Activated T-cell treated with anti-CD3 and anti-CD28 coated beads, Interleukin-2, amount 50 U/mL, for 4 hours (primary cell): Measurements from ENCODE around the gene R3HDM4. TPM values are rescaled to one million over a fixed set of nuclear protein-coding genes. Genes with fewer than 3 reads are reported as not detected.

Experiments used
- ATAC-seq, 2 donors: fragments of 200-7000 bp; cut with Tn5 transposase; one replicate each; pipeline ENCODE4 v1.10.0; 2021
- DNase-seq: peaks from one replicate; pipeline ENCODE4 v3.0.0-alpha.2; 2020
- H3K27me3 Mint-ChIP-seq: one replicate; pipeline ENCODE4 v1.8.0; 2021; ENCODE audit warnings: low read depth, mixed read lengths
- H3K36me3 Mint-ChIP-seq: one replicate; pipeline ENCODE4 v1.8.0; 2022; ENCODE audit warnings: mixed read lengths; ENCODE audit not compliant: insufficient read depth
- H3K4me1 Mint-ChIP-seq: one replicate; pipeline ENCODE4 v1.8.0; 2021; ENCODE audit warnings: low read depth, mixed read lengths
- H3K4me3 Mint-ChIP-seq: one replicate; pipeline ENCODE4 v1.8.0; 2021; ENCODE audit warnings: mild to moderate bottlenecking, moderate library complexity, mixed read lengths
- H3K9me3 Mint-ChIP-seq: one replicate; pipeline ENCODE4 v1.8.0; 2021; ENCODE audit warnings: mixed read lengths
- total RNA-seq, 3 donors: library from RNA; stranded (reverse); gene quantifications; one replicate each; pipeline ENCODE4 v1.2.1, GENCODE V29; 2021

The R3HDM4 gene
- total RNA-seq, 3 donors from 2014 or later = 92.3 to 97.7 (median 96.3) TPM

DNA sequence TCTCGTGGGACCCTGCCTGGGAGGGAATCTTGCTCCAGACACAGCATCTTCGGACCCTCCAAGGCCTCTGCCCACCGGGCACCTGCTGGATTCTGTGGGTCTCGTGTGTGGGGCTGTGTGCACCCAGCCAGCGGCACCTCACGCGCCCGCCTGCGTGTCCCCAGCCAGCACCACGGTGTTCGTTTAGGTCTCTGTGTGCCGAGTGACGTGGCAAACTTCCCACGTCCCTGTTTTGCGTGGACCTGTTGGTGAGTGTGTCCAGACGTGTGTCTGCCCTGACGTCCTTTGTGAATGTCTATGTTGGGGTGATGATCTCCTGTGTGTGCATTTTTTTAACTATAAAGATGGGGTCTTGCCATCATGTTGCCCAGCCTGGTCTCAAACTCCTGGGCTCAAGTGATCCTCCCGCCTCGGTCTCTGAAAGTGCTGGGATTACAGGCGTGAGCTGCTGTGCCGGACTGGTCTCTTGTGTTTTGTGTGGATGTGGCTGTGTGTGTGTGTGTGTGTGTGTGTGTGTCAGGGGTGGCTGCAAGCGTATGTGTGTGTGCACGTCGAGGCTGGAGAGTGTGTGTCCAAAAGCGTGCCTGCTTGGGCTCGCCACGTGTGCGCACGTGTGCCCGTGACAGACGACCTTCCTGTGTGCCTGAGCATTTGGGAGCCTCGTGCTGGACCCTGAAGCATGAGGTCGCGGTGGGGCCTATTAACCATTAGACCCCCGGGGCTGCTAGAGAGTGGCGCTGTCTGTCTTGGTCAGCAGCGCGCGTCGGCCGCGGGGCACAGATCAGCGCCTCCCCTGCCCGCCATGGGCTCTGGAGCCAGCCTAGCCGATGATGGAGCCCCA is 28.5 kb upstream of the R3HDM4 start:
- H3K4me1 Mint-ChIP-seq = peaks cover 21% of the 10 kb centered on the region
- no peak for ATAC-seq
- H3K9me3 Mint-ChIP-seq = no peaks in the 10 kb centered on the region
- H3K36me3 Mint-ChIP-seq = no peaks in the 10 kb centered on the region
- no peak for DNase-seq
- peak overlapping the region; percentile 67 for H3K4me3 Mint-ChIP-seq
- H3K27me3 Mint-ChIP-seq = no peaks in the 10 kb centered on the region

DNA sequence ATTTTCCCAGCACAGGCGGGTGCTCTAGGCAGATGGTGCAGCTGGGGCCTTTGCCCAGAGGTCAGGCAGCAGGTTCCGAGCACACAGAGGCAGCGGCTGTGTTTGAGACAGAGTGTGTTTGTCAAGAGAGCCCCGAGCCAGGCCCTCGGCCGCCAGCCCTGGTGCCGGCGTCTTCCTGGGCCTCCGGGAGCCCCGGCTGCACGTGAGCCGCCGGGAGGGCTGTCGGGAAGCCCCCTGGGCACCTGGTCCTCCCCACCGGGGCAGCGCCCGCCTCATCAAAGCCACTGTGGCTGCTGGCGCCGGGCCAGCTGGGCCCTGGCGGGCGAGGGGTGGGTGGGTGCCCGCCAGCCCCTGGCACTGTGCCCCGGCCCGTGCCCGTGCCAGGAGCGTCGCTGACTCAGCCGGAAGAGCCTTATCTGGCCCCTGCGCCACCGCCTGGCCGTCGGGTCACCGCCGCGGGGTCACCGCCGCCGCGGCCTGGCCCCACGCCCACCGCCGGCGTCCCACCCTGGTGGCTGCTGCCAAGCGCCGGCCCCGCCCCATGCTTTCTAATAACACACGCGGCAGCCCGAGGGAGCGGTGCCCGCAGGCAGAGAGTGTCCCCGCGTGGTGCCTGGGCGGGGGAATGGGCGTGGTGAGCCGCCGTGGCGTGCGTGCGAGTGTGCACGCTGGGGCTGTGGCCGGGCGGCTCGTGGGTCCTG is 27.7 kb upstream of the R3HDM4 start:
- Mint-ChIP-seq H3K4me3 (peak overlapping the region; percentile 67), H3K4me1 (peaks cover 21% of the 10 kb centered on the region), H3K27me3 (no peaks in the 10 kb centered on the region), H3K36me3 (no peaks in the 10 kb centered on the region), H3K9me3 (no peaks in the 10 kb centered on the region)
- ATAC-seq (peak; percentile 76 to 79), DNase-seq (peak; percentile 60)

DNA sequence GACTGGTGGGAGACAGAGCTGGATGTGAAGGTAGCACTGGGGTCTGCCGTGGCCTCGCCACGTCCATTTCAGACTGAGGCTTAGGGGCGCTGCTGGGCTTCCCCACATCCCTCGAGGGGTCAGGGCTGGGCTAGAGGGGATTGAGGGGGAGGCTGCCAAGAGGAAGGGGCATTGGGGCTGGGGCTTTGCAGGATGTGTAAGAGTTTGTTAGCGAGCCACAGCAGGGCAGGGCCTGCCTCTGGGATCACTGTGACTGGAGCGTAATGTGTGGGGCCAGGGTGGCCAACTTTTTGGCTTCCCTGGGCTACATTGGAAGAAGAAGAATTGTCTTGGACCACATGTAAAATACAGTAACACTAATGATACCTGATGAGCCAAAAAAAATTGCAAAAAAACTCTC is 26.9 kb upstream of the R3HDM4 start:
- H3K4me1 Mint-ChIP-seq = peaks cover 21% of the 10 kb centered on the region
- DNase-seq (no peak), ATAC-seq (no peak)
- no peaks in the 10 kb centered on the region for H3K9me3 Mint-ChIP-seq
- H3K36me3 Mint-ChIP-seq = no peaks in the 10 kb centered on the region
- H3K27me3 Mint-ChIP-seq = no peaks in the 10 kb centered on the region
- peak overlapping the region; percentile 66 for H3K4me3 Mint-ChIP-seq

DNA sequence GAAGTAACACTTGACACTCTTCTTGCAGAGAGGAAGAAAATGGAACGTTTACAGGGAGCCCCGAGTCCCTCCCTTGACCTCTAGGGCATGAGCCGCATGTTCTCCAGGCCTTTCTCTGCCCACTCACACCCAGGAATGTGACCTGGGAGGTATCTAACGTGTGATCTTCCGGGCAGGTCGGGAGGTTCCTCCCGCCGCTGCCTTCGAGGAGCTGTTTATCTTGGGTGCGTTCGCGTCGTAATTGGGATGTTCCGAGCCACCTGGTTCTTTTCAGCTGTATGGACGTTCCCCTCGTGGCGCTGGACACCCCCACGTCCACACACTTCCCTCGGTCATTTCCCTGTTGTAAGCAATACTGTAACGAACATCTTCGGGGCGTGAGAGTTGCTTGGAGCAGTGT is 26.4 kb upstream of the R3HDM4 start:
- H3K9me3 Mint-ChIP-seq = no peaks in the 10 kb centered on the region
- H3K4me3 Mint-ChIP-seq = no peak overlapping the region
- H3K36me3 Mint-ChIP-seq = no peaks in the 10 kb centered on the region
- no peaks in the 10 kb centered on the region for H3K27me3 Mint-ChIP-seq
- DNase-seq (no peak), ATAC-seq (no peak)
- peaks cover 21% of the 10 kb centered on the region for H3K4me1 Mint-ChIP-seq

DNA sequence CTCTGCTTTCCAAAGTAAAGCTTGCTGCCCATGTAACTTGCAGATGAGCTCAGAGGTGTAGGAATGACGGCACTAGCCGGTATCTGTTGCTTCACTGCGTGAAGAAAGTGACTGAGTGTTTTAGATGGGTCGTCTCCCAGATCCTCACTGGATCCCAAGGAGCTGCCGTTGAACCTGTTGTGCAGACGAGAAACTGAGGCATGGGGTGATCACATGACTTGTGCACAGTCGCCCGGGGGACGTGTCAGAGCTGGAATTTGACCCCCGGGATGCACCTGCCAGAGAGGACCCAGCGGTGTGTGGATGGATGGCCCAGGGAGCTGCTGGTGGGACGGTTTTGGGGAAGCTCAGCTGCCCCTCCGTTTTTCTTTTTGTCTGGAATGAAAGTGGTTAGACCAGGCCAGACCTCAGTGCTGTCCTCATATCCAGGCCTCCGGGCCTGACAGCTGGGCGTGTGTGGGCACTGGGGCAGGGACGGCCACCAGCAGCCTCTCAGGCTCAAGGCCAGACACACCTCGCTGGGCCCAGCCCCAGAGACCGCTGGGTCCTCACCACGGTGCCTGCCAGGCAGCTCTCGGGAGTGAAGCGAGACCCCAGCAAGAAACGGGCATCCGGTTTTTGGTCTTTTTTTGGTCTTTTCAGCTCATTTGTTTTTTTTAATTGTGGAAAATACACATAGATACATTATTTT is 25.4 kb upstream of the R3HDM4 start:
- DNase-seq (no peak), ATAC-seq (no peak)
- peaks cover 23% of the 10 kb centered on the region for H3K4me1 Mint-ChIP-seq
- no peaks in the 10 kb centered on the region for H3K36me3 Mint-ChIP-seq
- no peaks in the 10 kb centered on the region for H3K9me3 Mint-ChIP-seq
- no peaks in the 10 kb centered on the region for H3K27me3 Mint-ChIP-seq
- H3K4me3 Mint-ChIP-seq = no peak overlapping the region

DNA sequence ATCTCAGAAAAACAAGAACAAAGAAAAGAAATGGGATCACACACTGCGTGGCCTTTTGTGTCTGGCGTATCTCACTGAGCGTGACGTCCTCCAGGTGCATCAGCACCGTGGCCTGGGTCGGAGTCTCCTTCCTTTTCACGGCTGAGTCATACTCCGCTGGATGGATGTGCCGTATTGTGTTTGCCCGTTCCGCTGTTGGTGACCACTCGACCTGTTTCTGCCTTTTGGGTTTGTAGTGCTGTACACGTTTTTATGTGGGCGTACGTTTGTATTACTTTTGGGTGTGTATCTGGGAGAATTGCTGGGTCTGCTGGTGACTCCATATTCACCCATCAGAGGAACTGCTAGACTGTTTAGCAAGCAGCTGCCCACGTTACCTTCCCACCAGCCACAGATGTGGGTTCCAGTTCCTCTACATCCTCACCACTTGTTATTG is 24.3 kb upstream of the R3HDM4 start:
- DNase-seq = peak; percentile 37
- Mint-ChIP-seq H3K27me3 (no peaks in the 10 kb centered on the region), H3K36me3 (no peaks in the 10 kb centered on the region), H3K4me1 (peaks cover 29% of the 10 kb centered on the region), H3K4me3 (no peak overlapping the region), H3K9me3 (no peaks in the 10 kb centered on the region)
- peak; percentile 43 to 59 for ATAC-seq

DNA sequence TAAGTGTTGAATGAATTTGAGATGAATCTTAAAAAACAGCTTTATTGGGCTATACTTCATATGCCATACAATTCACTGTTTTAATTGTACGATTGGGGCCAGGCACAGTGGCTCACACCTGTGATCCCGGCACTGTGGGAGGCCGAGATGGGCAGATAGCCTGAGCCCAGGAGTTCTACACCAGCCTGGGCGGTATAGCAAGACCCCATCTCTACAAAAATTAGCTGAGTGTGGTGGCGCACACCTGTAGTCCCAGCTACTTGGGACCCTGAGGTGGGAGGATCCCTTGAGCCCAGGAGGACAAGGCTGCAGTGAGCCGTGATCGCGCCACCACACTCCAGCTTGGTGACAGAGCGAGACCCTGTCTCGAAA is 23.1 kb upstream of the R3HDM4 start:
- Mint-ChIP-seq H3K27me3 (no peaks in the 10 kb centered on the region), H3K4me1 (peaks cover 27% of the 10 kb centered on the region), H3K9me3 (no peaks in the 10 kb centered on the region), H3K4me3 (no peak overlapping the region), H3K36me3 (no peaks in the 10 kb centered on the region)
- no peak for ATAC-seq
- no peak for DNase-seq

DNA sequence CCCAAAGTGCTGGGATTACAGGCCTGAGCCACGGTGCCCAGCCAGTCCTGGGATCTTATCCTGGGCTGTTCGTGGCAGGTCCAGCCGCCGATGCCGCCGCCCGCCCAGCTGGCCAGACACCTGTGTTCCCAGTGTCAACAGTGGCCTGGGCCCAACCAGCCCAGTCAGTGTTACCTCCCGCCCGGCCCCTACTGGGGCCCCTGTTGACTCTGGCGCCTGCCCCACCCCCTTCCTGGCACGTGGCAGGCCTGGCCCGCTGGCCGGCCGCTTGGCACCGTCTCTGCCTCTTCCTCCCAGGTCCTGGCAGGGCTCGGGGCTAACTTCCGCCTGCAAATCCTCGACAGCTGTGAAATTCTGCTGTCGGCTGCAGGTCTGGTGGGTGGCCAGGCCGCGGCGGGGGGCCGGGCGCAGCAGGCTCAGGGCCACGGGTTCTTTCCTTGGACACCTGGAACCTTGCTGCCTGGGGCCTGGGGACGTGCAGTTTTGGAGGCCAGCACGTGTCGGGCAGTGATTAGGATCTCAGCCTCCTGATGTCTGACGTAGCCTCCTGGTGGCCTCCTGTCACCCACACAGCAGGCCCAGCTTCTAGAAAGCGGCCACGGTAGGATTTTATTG is 22.0 kb upstream of the R3HDM4 start:
- H3K4me1 Mint-ChIP-seq = peaks cover 25% of the 10 kb centered on the region
- H3K36me3 Mint-ChIP-seq = no peaks in the 10 kb centered on the region
- ATAC-seq (no peak), DNase-seq (no peak)
- H3K4me3 Mint-ChIP-seq = no peak overlapping the region
- H3K27me3 Mint-ChIP-seq = no peaks in the 10 kb centered on the region
- H3K9me3 Mint-ChIP-seq = no peaks in the 10 kb centered on the region

DNA sequence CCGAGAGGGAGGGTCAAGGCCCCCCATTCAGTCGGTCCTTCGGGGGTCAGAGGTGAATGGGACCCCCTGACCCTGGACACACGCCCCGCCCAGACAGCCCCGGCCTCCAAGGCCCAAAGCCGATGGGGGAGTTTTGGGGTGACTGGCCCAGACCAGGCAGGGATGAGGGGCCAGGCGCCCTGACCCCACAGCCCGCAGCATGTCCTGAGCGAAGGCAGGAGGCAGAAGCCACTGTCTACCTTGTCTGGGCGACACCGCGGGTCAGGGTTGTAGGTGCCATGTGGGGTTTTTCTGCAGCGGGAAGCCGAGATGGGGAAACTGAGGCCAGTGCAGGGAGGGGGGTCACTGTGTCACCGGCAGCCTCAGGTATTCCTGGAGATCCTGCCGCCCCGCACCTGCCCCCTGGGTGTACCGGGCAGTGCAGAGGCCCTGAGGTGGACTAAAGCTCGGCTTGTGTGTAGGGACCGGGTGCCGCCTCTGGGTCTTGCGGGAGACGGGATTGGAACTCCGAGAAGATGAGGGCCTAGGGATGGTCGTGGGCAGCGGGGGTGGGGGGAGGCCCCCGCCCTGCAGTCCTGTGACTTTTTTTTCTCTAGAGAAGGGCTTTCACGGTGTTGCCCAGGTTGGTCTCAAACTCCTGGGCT is 21.3 kb upstream of the R3HDM4 start:
- H3K27me3 Mint-ChIP-seq = no peaks in the 10 kb centered on the region
- H3K4me3 Mint-ChIP-seq = no peak overlapping the region
- no peak for ATAC-seq

DNA sequence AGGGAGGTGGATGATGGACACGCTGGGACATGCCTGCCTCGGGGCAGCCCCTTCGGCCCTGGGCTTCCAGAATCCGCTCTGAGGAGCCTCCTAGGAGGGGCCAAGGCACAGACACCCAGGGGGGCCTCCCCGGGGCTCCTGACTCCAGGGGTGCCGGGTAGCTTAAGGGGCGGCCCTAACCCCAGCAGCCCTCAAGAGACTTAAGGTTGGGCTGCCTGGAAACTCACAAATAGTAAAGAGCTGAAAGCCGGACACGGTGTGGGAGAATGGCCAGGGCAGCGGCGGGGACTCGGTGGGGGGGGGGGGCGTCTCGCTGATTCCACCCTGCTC is 20.5 kb upstream of the R3HDM4 start:
- Mint-ChIP-seq H3K36me3 (no peaks in the 10 kb centered on the region), H3K4me3 (no peak overlapping the region), H3K9me3 (no peaks in the 10 kb centered on the region), H3K4me1 (peaks cover 24% of the 10 kb centered on the region), H3K27me3 (no peaks in the 10 kb centered on the region)
- ATAC-seq = no peak
- DNase-seq = no peak

More for the DNA sequence above, 21.3 kb upstream of the R3HDM4 start:
- no peak for DNase-seq
- H3K9me3 Mint-ChIP-seq = no peaks in the 10 kb centered on the region
- H3K4me1 Mint-ChIP-seq = peaks cover 24% of the 10 kb centered on the region
- no peaks in the 10 kb centered on the region for H3K36me3 Mint-ChIP-seq

DNA sequence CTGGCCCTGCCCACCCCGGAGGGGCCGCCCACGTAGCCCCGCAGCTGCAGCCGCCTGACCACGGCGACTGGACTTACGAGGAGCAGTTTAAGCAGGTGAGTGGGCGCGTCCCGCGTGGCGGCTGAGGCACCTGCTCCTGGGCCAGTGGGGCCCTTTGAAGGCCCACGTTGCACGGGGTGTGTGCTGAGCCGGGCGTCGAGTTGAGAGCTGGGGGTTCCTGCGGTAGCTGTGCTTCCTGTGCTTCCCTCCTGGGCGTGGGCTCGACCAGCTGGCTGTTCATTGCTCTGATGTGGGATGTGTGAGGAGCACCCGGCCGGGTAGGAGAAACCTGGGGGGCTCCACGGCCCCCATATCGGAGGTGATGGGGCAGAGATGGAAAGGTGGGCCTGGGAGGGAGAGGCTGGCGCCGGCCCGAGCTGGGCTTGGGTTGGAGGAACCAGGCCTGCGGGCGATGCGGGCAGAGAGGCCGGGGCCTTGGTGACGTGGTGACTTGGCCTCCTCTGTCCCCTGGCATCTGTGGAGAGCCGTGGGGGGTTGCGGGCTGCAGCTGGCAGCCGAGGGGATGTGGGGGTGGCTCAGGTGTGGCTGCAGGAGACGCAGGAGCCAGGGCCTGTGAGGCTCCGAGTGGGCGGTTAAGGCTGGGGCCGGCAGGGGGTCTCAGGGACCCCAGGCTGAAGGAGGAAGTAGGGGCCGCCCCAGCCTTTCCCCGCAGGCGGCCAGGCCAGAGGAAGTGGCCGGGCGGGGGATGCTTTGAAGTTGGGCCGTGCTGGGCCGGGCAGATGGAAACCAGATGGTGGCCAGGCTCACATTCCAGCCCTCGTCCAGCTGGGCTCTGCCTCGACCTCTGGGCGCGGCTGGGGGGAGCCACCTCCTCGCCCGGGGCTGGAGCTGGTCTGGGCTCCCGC is 19.9 kb upstream of the R3HDM4 start:
- Mint-ChIP-seq H3K27me3 (no peaks in the 10 kb centered on the region), H3K4me3 (peak overlapping the region; percentile 67), H3K4me1 (peaks cover 20% of the 10 kb centered on the region), H3K9me3 (no peaks in the 10 kb centered on the region), H3K36me3 (no peaks in the 10 kb centered on the region)
- ATAC-seq (peak; percentile 51 to 62), DNase-seq (peak; percentile 31)

DNA sequence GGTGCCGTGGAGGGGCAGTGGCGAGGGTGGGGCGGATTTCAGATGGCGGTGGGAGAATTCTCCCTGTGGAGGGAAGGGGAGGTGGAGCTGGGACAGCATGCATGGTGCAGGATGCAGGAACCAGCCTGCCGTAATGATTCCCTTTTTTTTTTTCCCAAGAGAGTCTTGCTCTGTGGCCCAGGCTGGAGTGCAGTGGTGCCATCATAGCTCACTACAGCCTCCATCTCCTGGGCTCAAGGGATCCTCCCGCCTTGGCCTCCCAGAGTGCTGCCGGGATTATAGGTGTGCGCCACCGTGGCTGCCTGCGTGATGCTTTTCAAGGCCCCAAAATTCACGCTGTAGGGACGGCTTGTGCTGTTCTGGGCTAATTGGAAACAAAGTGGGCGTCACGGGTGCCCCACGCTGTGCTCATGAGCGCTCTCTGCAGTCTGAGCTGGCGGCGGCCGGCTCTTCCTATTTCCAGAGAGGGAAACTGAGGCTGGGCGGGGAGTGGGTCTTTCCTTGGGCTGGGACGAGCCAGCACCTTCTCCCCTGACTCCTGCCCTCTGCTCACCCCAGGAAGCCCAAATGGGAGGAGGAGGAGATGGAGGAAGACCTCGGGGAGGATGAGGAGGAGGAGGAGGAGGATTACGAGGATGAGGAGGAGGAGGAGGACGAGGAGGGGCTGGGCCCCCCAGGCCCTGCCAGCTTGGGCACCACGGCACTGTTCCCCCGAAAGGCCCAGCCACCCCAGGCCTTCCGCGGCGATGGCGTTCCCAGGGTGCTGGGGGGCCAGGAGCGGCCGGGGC is 19.0 kb upstream of the R3HDM4 start:
- peaks cover 16% of the 10 kb centered on the region for H3K4me1 Mint-ChIP-seq
- no peaks in the 10 kb centered on the region for H3K36me3 Mint-ChIP-seq
- no peaks in the 10 kb centered on the region for H3K9me3 Mint-ChIP-seq
- no peaks in the 10 kb centered on the region for H3K27me3 Mint-ChIP-seq
- peak; percentile 9 to 27 for ATAC-seq
- DNase-seq = no peak
- H3K4me3 Mint-ChIP-seq = no peak overlapping the region

DNA sequence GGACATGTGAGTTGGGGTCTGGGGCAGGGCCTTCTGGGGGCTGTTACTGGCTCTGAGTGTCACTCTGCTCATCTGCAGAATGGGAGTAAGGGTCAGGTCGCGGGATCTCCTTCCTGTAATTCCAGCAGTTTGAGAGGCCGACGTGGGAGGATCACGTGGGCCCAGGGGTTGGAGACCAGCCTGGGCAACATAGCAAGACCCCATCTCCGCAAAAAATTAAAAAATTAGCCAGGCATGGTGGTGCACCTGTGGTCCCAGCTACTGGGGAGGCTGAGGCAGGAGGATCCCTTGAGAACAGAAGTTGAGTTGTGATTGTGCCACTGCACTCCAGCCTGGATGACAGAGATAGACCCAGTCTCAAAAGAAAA is 16.9 kb upstream of the R3HDM4 start:
- Mint-ChIP-seq H3K9me3 (no peaks in the 10 kb centered on the region), H3K27me3 (no peaks in the 10 kb centered on the region), H3K36me3 (no peaks in the 10 kb centered on the region), H3K4me3 (no peak overlapping the region), H3K4me1 (peaks cover 17% of the 10 kb centered on the region)
- DNase-seq (no peak), ATAC-seq (no peak)
